Prostate gland (tissue), 2 donors: ENCODE data around the gene PDE9A.

Source experiments
- POLR2A ChIP-seq: fragments of 450-650 bp; IDR thresholded peaks from one replicate; pipeline ENCODE4 v1.6.1; 2016; ENCODE audit warnings: antibody characterized with exemption, mild to moderate bottlenecking
- TF ChIP-seq, protein P1 (sequence below), 4 experiments: fragments of 200-600 bp in 2 of 4; fragments of 450-650 bp in 2 of 4; sonication (generic) in 2 of 4; IDR thresholded peaks; 1 replicate in 3 of 4; 2 replicates in 1 of 4; pipeline ENCODE4 v1.5.1; 2016 to 2019; ENCODE audit warnings: antibody characterized with exemption in 4 of 4, mild to moderate bottlenecking in 2 of 4, moderate library complexity in 2 of 4

DNA sequence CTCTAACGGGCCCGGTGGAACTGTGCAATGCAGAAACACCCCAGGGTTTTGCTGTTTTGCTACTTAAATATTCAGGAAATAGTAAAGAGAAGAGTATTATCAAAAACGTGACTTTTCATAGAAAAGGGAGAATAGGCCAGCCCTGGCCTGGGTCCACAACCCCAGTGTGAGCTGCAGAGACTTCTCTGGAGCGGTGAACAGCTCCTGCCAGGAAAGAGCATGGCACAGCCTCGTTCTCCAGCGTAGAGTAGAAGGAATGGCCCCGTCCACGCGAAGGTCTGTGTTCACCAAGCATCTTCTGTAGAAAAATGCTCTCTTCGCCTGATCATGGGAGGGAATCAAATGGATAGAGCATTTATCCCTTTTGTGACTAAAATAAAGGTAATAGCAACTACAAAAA is 51.4 kb downstream of the PDE9A start:
- no peak for TF ChIP-seq POLR2A
- TF ChIP-seq, protein P1, sequence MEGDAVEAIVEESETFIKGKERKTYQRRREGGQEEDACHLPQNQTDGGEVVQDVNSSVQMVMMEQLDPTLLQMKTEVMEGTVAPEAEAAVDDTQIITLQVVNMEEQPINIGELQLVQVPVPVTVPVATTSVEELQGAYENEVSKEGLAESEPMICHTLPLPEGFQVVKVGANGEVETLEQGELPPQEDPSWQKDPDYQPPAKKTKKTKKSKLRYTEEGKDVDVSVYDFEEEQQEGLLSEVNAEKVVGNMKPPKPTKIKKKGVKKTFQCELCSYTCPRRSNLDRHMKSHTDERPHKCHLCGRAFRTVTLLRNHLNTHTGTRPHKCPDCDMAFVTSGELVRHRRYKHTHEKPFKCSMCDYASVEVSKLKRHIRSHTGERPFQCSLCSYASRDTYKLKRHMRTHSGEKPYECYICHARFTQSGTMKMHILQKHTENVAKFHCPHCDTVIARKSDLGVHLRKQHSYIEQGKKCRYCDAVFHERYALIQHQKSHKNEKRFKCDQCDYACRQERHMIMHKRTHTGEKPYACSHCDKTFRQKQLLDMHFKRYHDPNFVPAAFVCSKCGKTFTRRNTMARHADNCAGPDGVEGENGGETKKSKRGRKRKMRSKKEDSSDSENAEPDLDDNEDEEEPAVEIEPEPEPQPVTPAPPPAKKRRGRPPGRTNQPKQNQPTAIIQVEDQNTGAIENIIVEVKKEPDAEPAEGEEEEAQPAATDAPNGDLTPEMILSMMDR (IDR thresholded peaks at IDR 0.05), result no peak
